Amygdala (tissue), 56 donors: ENCODE results near the gene ANKFY1.

Experiments
- DNase-seq, 56 donors: peaks; one replicate each; lab custom pipeline; 2025; lab: John Stamatoyannopoulos, UW

The ANKFY1 gene

GRCh38 chr17:4134721-4135120 lies 129.1 kb downstream of the ANKFY1 start:
- no peak for DNase-seq

- DNase-seq: peak in 4 of 56 donors; percentile 5 to 30 (median 16)
These were observed 133.1 kb downstream of the ANKFY1 start for GRCh38 chr17:4130715-4131114.

DNA sequence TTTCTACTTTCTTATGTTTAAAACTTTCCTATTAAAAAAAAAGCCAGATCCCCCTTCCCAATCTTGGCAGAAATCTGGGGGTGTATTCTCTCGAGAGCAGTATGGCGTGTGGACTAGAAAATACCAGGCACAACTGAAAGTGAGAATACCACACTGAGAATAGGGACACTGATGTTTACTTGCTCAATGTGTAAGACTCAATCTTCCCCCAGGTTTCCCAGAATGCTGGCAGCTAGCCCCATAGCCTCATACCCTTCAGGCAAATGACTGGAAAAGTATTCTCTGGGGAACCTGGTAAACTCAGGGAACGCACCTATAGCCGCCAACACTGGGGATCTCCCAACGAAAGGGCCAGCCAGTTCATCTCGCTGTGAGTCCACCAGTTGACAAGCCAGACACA lies 136.2 kb downstream of the ANKFY1 start:
- DNase-seq: no peak

GRCh38 chr17:4125552-4125951 lies 138.2 kb downstream of the ANKFY1 start:
- DNase-seq: no peak

GRCh38 chr17:4124999-4125398 lies 138.8 kb downstream of the ANKFY1 start:
- DNase-seq: no peak

DNA sequence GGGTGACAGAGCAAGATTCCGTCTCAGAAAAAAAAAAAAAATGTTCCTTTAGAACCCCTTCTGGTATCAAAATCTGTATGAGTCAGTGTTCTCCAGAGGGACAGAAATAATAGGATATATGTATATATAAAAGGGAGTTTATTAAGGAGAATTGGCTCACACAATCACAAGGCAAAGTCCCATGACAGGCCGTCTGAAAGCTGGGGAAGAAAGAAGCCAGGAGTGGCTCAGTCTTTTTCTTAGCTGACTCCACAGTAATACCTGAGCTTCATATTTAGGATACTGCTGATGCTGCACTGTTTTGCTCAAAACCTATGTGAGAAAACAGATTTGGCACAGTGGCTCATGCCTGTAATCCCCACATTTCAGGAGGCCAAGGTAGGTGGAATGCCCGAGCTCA lies 143.4 kb downstream of the ANKFY1 start:
- no peak for DNase-seq

DNA sequence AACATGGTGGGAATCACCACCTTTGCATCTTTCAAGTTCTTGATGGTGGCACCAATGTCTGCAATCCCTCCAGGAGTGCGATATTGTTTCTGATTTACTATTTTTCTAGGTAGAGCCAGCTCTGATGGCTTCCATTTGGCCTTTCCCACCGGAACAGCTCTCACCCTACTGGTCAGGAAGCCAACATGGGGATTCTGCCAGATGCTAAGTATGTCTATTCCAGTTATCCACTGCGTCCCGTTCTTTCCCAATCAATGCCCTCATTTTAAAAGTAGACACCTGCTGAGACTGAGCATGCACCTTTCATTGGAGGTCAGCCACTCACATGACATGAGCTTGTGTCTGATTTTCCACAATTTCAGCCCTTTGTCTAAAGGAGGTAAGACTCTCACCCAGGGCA lies 144.5 kb downstream of the ANKFY1 start:
- no peak for DNase-seq

DNA sequence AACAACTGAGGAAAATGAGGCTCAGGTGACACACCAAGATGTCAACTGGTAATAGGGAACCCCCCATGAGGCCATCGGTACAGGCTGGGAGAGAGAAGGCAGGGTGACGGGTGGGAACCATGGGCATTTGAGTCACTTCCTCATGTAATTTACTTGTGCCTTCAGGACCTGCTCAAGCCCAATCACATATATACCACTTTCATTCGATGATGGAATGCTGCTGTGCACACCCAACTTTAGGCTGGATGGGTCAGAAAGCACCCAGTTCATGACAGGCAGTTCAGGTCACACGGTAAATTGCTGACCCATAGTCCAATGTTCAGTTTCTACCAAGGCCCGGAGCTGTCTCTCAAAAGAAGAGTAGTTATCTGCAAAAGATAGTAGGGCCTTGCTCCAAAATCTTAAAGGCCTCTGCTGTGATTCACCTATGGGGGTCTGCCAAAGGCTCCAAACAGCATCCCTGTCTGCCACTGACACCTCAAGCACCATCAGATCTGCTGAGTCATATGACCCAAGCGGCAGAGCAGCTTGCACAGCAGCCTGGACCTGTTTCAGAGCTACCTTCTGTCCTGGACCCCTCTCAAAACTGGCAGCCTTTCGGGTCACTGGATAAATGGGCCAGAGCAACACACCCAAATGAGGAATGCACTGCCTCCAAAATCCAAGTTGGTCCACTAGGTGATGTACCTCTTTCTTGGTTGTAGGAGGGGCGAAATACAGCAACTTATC lies 145.6 kb downstream of the ANKFY1 start:
- DNase-seq: no peak

DNA sequence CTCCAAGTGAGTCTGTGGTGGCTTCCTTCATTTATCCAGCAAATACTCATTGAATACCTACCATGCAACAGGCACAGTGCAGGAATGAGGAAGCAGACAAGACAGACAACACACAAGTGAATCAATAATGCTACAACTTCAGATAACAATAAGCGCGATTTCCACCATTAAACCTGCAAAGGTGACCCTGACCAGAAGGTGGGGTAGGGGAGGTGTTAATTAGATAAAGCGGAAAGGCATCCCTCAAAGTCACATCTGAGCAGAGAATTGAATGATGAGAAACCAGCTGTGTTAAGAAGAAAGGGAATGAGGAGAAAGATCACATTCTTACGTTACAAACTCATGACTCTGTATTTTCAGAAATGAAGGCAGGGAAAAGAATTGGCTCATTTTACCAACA lies 147.3 kb downstream of the ANKFY1 start:
- DNase-seq: no peak
